Measurements from ENCODE around the gene CHD3.
A peak's percentile ranks its signal among the peaks of the same experiment; 100 is the strongest.

Gene CHD3

DNA sequence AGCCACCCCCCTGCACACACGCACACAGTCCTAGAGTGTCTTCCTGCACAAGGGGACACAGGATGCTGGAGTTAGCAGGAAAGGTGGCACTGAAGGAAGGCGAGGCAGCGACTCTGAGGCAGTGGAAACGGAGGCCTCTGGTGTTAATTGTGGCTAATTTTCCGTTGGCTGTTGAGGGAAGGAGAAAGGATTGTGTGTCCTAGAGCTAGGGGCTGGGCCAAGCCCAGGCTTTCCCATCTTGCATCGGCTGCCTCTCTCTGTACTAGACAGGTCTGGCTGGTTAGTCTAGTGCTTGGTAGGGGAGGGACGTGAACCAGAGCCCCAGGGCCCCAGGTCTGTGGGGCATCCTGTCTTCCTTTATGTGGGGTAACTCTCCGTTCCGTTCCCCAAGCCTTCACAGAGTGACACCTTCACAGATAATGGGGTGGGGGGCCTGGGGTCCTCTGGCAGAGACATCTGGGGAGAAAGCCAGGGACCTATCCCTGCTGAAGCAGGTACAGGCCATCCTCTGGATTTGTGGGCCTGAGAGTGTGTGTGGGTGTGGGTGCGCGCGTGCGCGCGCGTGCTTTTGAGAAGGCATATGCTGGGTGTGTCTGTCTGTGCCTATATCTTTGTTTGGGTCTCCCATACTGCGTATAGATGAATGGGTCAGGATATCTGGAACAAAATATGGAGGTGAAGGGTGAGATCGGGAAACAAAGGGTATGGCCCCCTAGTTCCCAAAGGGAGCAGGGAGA is at the start of gene CHD3:
Gene CHD3, plus strand, starts transcription at position 606 of the 737 bp plus-strand sequence. CDS start 212 bp downstream, outside the sequence.
- TF ChIP-seq, protein P1, sequence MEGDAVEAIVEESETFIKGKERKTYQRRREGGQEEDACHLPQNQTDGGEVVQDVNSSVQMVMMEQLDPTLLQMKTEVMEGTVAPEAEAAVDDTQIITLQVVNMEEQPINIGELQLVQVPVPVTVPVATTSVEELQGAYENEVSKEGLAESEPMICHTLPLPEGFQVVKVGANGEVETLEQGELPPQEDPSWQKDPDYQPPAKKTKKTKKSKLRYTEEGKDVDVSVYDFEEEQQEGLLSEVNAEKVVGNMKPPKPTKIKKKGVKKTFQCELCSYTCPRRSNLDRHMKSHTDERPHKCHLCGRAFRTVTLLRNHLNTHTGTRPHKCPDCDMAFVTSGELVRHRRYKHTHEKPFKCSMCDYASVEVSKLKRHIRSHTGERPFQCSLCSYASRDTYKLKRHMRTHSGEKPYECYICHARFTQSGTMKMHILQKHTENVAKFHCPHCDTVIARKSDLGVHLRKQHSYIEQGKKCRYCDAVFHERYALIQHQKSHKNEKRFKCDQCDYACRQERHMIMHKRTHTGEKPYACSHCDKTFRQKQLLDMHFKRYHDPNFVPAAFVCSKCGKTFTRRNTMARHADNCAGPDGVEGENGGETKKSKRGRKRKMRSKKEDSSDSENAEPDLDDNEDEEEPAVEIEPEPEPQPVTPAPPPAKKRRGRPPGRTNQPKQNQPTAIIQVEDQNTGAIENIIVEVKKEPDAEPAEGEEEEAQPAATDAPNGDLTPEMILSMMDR (IDR thresholded peaks at IDR 0.05) = no peak

GRCh38 chr17:7839190-7839875 is 49.3 kb upstream of the CHD3 start:
- TF ChIP-seq, protein P1 (IDR thresholded peaks at IDR 0.05) = no peak

DNA sequence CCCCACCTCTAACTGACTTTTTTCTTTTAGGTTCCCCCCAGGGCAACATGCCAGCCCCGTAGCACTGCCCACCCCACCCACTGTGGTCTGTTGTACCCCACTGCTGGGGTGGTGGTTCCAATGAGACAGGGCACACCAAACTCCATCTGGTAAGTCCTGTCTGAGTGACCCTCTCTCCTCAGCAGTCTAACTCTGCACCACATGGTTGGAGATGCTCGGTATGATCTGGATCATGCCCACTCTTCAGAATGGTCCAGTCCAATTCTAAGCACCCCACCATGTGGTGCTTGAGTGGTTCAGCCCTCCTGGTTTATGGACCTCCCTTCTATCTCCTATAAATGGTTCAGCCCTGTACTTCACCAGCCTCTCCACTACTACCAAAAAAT is 48.7 kb upstream of the CHD3 start:
- TF ChIP-seq, protein P1 (IDR thresholded peaks at IDR 0.05) = no peak

- TF ChIP-seq, protein P1 (IDR thresholded peaks at IDR 0.05) = no peak
Measured at GRCh38 chr17:7840441-7840840, 48.1 kb upstream of the CHD3 start.

GRCh38 chr17:7840875-7841274 is 47.7 kb upstream of the CHD3 start:
- TF ChIP-seq, protein P1 (IDR thresholded peaks at IDR 0.05) = no peak

GRCh38 chr17:7841396-7841914 is 47.1 kb upstream of the CHD3 start:
- TF ChIP-seq, protein P1 (IDR thresholded peaks at IDR 0.05) = peak; percentile 18; the same call in 1 of the 2 replicates

DNA sequence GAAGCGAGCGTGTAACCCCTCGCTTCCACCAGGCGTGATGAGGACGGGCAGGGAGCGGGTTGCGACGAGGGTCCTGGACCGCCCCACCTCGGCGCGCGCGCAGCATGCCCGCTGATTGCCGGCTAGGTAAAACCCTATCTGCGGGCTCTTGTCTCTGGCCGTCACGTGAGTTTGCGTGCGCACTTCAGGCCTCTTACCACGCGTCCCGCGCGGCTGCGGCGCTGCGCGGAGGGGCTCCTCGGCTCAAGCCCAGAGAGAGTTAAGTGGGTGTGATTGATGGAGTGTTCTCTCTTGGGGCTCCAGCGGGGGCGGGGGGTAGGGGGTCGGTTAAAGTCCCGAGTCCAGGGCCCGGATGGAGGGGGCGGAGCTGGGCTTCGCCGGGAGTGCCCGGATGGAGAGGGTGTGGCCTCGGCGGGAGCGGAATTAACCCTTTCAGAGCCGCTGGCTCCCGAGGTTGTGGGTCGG is 46.6 kb upstream of the CHD3 start:
- TF ChIP-seq, protein P1 (IDR thresholded peaks at IDR 0.05) = no peak
